Tibial nerve (tissue), 4 donors: ENCODE measurements around the gene DNAJC12.

ENCODE experiments used
- EP300 ChIP-seq, 2 donors: sonication (generic); formaldehyde crosslinking; IDR thresholded peaks; one replicate each; pipeline ENCODE4 v1.6.1; 2017; ENCODE audit warnings: antibody characterized with exemption in 2 of 2, mild to moderate bottlenecking in 1 of 2
- TF ChIP-seq, protein P1 (sequence below), 5 experiments: fragments of 200-600 bp in 3 of 5; fragments of 450-650 bp in 2 of 5; sonication (generic) in 3 of 5; IDR thresholded peaks; one replicate each; pipeline ENCODE4 v1.5.1; 2016 to 2019; ENCODE audit warnings: antibody characterized with exemption in 5 of 5, mild to moderate bottlenecking in 3 of 5, moderate library complexity in 2 of 5

DNA sequence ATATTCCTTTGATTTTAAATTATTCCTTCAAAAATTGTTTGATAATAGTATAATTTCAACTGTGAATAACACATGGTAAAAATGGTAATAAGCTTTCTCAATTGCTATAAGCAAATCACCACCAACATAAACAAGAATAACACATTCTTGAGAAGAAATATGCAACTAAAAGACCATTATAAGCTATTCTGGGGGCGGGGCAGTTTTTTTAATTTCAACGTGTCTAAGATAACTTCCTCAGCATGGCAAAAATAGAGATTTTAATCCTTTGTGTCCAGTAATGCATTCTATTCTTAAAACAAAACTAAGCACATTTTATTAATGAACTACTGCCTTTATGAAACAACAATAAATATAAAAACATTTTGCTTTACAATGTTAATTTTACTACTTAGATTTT lies 1.5 kb downstream of the DNAJC12 start:
- TF ChIP-seq, protein P1, sequence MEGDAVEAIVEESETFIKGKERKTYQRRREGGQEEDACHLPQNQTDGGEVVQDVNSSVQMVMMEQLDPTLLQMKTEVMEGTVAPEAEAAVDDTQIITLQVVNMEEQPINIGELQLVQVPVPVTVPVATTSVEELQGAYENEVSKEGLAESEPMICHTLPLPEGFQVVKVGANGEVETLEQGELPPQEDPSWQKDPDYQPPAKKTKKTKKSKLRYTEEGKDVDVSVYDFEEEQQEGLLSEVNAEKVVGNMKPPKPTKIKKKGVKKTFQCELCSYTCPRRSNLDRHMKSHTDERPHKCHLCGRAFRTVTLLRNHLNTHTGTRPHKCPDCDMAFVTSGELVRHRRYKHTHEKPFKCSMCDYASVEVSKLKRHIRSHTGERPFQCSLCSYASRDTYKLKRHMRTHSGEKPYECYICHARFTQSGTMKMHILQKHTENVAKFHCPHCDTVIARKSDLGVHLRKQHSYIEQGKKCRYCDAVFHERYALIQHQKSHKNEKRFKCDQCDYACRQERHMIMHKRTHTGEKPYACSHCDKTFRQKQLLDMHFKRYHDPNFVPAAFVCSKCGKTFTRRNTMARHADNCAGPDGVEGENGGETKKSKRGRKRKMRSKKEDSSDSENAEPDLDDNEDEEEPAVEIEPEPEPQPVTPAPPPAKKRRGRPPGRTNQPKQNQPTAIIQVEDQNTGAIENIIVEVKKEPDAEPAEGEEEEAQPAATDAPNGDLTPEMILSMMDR (IDR thresholded peaks at IDR 0.05), result no peak
- TF ChIP-seq EP300 (IDR thresholded peaks at IDR 0.05), result no peak
